GM18867 (cell line): Measurements from ENCODE around the gene IQSEC3.
"Not testable (repeated sequence)": the region's sequence is repeated elsewhere in the genome, so short reads cannot be mapped to it uniquely, and the experiment has no call there.

ENCODE experiments used
- ATAC-seq: cut with Tn5 transposase; IDR thresholded peaks from one replicate; pipeline ENCODE4 v1.9.1; 2021; ENCODE audit warnings: mild to moderate bottlenecking, moderate library complexity; ENCODE audit not compliant: unreplicated experiment

IQSEC3 gene

GRCh38 chr12:66428-66781 is at the start of gene IQSEC3:
Gene IQSEC3, plus strand, starts transcription at chr12:66767. Its CDS starts 116 bp downstream, at chr12:66883.
- not testable (repeated sequence) for ATAC-seq

DNA sequence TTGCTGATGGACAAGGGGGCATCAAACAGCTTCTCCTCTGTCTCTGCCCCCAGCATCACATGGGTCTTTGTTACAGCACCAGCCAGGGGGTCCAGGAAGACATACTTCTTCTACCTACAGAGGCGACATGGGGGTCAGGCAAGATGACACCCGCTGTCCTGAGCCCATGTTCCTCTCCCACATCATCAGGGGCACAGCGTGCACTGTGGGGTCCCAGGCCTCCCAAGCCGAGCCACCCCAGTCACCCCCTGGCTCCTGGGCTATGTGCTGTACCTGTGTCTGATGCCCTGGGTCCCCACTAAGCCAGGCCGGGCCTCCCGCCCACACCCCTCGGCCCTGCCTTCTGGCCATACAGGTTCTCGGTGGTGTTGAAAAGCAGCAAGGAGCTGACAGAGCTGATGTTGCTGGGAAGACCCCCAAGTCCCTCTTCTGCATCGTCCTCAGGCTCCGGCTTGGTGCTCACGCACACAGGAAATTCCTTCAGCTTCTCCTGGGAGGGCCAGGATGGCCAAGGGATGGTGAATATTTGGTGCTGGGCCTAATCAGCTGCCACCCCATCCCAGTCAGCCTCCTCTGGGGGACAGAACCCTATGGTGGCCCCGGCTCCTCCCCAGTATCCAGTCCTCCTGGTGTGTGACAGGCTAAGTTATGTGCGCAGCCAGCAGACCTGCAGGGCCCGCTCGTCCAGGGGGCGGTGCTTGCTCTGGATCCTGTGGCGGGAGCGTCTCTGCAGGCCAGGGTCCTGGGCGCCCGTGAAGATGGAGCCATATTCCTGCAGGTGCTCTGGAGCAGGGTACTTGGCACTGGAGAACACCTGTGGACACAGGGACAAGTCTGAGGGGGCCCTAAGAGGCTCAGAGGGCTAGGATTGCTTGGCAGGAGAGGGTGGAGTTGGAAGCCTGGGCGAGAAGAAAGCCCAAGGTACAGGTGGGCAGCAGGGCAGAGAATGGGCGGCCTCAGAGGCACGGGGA is 48.9 kb upstream of the IQSEC3 start:
- ATAC-seq, result not testable (repeated sequence)

GRCh38 chr12:18821-19567 is 47.6 kb upstream of the IQSEC3 start:
- not testable (repeated sequence) for ATAC-seq

GRCh38 chr12:19906-20305 is 46.7 kb upstream of the IQSEC3 start:
- not testable (repeated sequence) for ATAC-seq

DNA sequence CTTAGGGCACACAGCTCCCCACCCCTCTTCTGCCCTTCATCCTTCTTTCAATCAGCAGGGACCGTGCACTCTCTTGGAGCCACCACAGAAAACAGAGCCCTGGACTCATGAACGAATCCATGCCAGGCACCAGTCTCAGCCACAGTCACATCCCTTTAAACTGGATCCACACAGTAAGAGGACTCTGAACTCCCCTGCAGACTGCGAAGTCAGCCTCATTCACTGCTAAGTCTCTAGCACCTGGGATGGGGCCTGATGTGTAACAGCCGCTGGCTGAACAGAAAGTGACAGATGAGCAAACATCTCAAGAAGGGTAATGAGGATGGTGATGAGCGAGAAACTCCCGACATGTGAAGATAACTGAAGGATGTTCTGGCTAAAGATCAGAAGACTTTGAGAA is 45.8 kb upstream of the IQSEC3 start:
- no peak for ATAC-seq

DNA sequence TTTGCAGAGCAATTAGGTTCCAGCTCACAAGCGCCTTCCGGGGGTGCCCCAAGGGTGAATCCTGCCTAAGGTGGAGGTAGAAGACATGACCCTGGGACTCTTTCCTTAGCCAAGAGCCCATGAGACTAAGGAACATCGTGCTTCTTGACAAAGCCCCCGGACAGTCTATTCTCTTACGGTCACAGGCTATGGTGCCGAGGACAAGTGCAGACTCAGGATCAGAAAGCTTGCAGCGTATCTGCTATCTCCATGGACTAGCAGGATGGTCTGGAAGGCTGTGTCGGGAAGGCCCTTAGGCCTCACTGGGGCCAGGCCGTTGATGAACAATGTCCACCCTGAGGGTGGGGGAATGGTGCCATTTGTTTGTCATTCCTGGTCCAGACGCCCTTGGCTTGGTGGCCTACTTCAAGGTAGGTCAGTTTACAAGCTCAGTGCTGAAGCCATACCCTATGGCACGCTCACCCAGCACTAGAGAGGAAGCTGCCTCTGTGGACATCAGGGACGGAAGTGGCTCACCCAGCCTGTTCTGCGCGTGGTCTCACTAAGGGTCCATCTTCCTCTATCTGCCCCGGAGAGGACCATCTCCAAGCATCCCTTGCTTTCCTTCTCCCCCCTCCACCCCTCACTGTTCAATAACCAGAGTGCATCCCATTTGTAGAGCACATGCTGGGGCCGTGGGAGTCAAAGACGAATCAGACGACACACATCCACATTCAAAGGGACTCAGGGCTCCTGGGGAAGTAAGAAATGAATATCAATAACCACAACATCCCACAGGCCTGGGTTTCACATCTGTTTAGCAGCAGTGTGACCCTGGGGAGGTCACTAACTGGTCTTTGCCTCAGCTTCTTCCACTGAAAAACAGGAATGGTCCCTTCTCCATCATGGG is 45.0 kb upstream of the IQSEC3 start:
- ATAC-seq, result peak; percentile 59

DNA sequence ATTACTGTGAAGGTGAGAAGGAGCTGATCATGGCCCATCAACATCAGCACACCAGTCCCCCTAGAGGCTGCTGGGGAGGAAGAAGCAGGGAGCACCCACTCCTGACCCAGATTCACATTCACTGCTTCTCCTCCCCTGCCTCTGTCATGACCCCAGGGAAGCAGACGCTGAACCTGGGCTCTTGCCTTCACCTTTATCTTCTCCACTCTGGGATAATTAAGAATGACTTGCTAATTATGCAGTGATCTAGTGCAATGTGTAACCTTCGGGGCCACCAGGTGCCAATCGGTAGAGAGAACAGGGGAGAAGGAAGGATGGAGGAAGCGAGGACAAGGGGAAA is 44.4 kb upstream of the IQSEC3 start:
- ATAC-seq, result no peak

DNA sequence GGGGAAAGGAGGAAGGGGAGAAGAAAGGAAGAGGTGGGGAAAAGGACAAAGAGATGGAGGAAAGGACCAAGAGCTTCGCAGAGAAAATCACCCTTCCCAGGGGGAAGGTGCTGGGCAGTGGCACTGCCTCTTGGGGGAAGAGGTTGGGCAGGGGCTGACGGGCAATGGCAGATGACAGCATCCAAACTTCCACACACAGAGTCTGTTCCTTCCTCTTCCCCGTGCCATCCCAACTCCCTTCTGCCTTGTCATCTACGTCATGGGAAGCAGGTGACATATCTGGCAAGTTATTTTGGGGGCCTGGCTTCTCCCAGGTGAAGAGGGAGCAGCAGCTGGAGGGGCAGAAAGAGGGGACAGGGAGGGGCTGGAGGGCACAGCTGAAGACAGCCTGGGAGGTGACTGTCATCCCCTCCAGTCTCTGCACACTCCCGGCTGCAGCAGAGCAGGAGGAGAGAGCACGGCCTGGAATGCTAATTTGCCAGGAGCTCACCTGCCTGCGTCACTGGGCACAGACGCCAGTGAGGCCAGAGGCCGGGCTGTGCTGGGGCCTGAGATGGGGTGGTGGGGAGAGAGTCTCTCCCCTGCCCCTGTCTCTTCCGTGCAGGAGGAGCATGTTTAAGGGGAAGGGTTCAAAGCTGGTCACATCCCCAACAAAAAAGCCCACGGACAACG is 43.9 kb upstream of the IQSEC3 start:
- ATAC-seq, result no peak

- not testable (repeated sequence) for ATAC-seq
Observed at GRCh38 chr12:27904-28303, 38.7 kb upstream of the IQSEC3 start.

GRCh38 chr12:38775-39174 is 27.8 kb upstream of the IQSEC3 start:
- not testable (repeated sequence) for ATAC-seq

GRCh38 chr12:39555-40265 is 26.9 kb upstream of the IQSEC3 start:
- ATAC-seq, result not testable (repeated sequence)

- ATAC-seq, result not testable (repeated sequence)
Observed at GRCh38 chr12:44352-44751, 22.2 kb upstream of the IQSEC3 start.

DNA sequence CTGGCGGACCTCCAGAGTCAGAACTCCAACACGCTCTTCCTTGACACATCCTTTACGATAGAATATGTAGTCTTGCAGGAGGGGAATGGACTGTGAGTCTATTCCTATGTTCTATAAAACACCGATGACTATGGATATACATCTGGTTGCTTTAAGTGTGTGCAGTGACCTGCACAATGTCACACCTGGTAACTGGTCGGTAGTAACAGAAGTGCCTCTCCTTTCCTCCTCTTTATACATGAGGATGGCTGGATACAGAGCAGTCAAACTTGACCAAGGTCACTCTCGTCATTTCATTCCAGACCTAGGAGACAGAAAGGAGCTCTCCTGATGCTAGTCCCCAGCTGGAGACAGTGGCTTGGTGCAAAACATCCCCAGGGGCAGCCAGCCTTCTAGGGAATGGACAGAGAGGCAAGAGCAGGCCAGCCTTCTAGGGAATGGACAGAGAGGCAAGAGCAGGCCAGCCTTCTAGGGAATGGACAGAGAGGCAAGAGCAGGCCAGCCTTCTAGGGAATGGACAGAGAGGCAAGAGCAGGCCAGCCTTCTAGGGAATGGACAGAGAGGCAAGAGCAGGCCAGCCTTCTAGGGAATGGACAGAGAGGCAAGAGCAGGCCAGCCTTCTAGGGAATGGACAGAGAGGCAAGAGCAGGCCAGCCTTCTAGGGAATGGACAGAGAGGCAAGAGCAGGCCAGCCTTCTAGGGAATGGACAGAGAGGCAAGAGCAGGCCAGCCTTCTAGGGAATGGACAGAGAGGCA is 21.2 kb upstream of the IQSEC3 start:
- not testable (repeated sequence) for ATAC-seq

GRCh38 chr12:45991-46358 is 20.6 kb upstream of the IQSEC3 start:
- ATAC-seq, result not testable (repeated sequence)

GRCh38 chr12:46542-46941 is 20.0 kb upstream of the IQSEC3 start:
- ATAC-seq, result not testable (repeated sequence)

- not testable (repeated sequence) for ATAC-seq
Observed at GRCh38 chr12:47699-48226, 18.8 kb upstream of the IQSEC3 start.

DNA sequence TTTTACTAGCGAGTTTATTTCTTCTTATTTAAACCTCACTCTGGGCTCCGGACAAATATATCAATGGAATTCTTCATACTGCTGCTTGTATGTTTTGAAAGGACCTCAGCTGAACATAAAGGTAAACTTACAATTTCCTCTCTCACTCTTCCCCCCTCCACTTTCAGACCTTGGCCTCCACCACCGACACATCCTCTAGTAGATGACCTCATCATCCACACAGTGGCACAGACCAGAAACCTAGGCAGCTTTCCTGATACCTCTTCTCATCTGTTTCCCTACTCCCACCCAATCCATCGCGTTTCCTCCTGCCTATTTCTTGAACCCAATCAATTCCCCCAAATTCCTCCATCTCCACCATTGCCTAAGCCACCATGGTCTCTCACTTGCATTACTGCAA is 17.4 kb upstream of the IQSEC3 start:
- not testable (repeated sequence) for ATAC-seq

- ATAC-seq, result not testable (repeated sequence)
Observed at GRCh38 chr12:51087-51486, 15.5 kb upstream of the IQSEC3 start.

- ATAC-seq, result not testable (repeated sequence)
Observed at GRCh38 chr12:51962-52361, 14.6 kb upstream of the IQSEC3 start.
